K562 (cell line): ENCODE results near the gene BHLHE40. TPM values are rescaled to one million over a fixed set of nuclear protein-coding genes. Genes with fewer than 3 reads are reported as not detected.

Experiments
- ARID1B ChIP-seq: fragments of 450-650 bp; IDR thresholded peaks from 2 replicates; pipeline ENCODE4 v1.6.1; 2016; ENCODE audit warnings: antibody characterized with exemption, mild to moderate bottlenecking, inconsistent platforms
- BCOR ChIP-seq: fragments of 450-650 bp; IDR thresholded peaks from 2 replicates; pipeline ENCODE4 v1.6.1; 2016
- HIVEP1 ChIP-seq: fragments of 250-450 bp; sonication (Bioruptor Pico); IDR thresholded peaks from 2 replicates; pipeline ENCODE4 v1.4.0; 2020; ENCODE audit warnings: mild to moderate bottlenecking
- HNRNPUL1 ChIP-seq: fragments of 200-400 bp; formaldehyde crosslinking; IDR thresholded peaks from 2 replicates; pipeline ENCODE4 v1.6.1; 2017; ENCODE audit warnings: low read length
- HSF4 ChIP-seq: fragments of 250-450 bp; sonication (Bioruptor Pico); IDR thresholded peaks from 2 replicates; pipeline ENCODE4 v2.1.2; 2022; ENCODE audit warnings: mild to moderate bottlenecking, moderate library complexity, borderline replicate concordance
- KDM5B ChIP-seq: fragments of 200-600 bp; sonication (generic); IDR thresholded peaks from 2 replicates; pipeline ENCODE4 v1.6.1; 2012; ENCODE audit warnings: low read depth, mild to moderate bottlenecking, moderate library complexity, low read length, control low read depth, inconsistent platforms; ENCODE audit not compliant: insufficient replicate concordance
- KLF16 ChIP-seq: IDR thresholded peaks from 2 replicates; pipeline ENCODE4 v1.6.1; 2016; ENCODE audit warnings: antibody characterized with exemption
- RHOXF2B ChIP-seq: fragments of 250-450 bp; sonication (Bioruptor Pico); conservative IDR thresholded peaks from 2 replicates; pipeline ENCODE4 v1.5.1; 2021
- SNIP1 ChIP-seq: fragments of 450-650 bp; IDR thresholded peaks from 2 replicates; pipeline ENCODE4 v1.7.1; 2017; ENCODE audit warnings: low read depth, mild to moderate bottlenecking
- ZBTB7A ChIP-seq: IDR thresholded peaks from 2 replicates; pipeline ENCODE4 v1.6.1; 2011; ENCODE audit warnings: low read depth, mild to moderate bottlenecking, low read length, moderate library complexity, borderline replicate concordance; ENCODE audit not compliant: control insufficient read depth
- ZKSCAN1 ChIP-seq: fragments of 150-350 bp; IDR thresholded peaks from 2 replicates; pipeline ENCODE4 v1.6.1; 2016; ENCODE audit warnings: low read depth, low read length
- ZNF175 ChIP-seq: fragments of 200-800 bp; sonication (Bioruptor generic); IDR thresholded peaks from 2 replicates; pipeline ENCODE4 v1.6.1; 2016; ENCODE audit warnings: low read depth, mild to moderate bottlenecking, missing genetic modification characterization, missing compliant biosample characterization
- polyA plus RNA-seq, 8 experiments: library from polyadenylated mRNA; depleted of rRNA in 4 of 8; stranded (reverse) in 5 of 8; unstranded in 3 of 8; fragments of >200 nt; fragmentation: Nextera tagmentation in 2 of 8; fragmentation: Illumina TruSeq in 1 of 8; extraction: Ambion mirVana in 2 of 8; extraction: Trizol in 1 of 8; gene quantifications; 2 replicates each; pipeline versions ENCODE4 v1.2.1 to v1.2.3, GENCODE V29; 2011 to 2014; ENCODE audit warnings: inconsistent platforms in 1 of 8, missing spikeins in 1 of 8
- total RNA-seq, 7 experiments: library from RNA; depleted of rRNA in 6 of 7; stranded (reverse); fragments of >200 nt in 6 of 7; fragmentation: Illumina TruSeq in 2 of 7; extraction: Trizol in 2 of 7; gene quantifications; 2 replicates each; pipeline versions ENCODE4 v1.2.1 to v1.2.3, GENCODE V29; 2011 to 2021; ENCODE audit warnings: low replicate concordance in 1 of 7
- TF ChIP-seq, protein P1 (sequence below): fragments of 450-650 bp; IDR thresholded peaks from 2 replicates; pipeline ENCODE4 v1.7.0; 2016; ENCODE audit warnings: borderline replicate concordance
- TF ChIP-seq, protein P2 (sequence below): fragments of 250-450 bp; sonication (Bioruptor Pico); IDR thresholded peaks from 2 replicates; pipeline ENCODE4 v1.4.0; 2020; ENCODE audit warnings: mild to moderate bottlenecking, moderate library complexity
- TF ChIP-seq, protein P3 (sequence below): fragments of 150-350 bp; conservative IDR thresholded peaks from 2 replicates; pipeline ENCODE4 v1.6.1; 2014; ENCODE audit warnings: low read length
- TF ChIP-seq, protein P4 (sequence below): fragments of 150-350 bp; IDR thresholded peaks from 2 replicates; pipeline ENCODE4 v1.6.1; 2014; ENCODE audit warnings: low read depth, mild to moderate bottlenecking, low read length, borderline replicate concordance

BHLHE40 gene
- total and polyA plus RNA-seq, 9 of the 15 experiments (the other 6 are each of a cell fraction or from before 2014, with no cell fraction given): 12.0 to 83.9 (median 31.4) TPM

DNA sequence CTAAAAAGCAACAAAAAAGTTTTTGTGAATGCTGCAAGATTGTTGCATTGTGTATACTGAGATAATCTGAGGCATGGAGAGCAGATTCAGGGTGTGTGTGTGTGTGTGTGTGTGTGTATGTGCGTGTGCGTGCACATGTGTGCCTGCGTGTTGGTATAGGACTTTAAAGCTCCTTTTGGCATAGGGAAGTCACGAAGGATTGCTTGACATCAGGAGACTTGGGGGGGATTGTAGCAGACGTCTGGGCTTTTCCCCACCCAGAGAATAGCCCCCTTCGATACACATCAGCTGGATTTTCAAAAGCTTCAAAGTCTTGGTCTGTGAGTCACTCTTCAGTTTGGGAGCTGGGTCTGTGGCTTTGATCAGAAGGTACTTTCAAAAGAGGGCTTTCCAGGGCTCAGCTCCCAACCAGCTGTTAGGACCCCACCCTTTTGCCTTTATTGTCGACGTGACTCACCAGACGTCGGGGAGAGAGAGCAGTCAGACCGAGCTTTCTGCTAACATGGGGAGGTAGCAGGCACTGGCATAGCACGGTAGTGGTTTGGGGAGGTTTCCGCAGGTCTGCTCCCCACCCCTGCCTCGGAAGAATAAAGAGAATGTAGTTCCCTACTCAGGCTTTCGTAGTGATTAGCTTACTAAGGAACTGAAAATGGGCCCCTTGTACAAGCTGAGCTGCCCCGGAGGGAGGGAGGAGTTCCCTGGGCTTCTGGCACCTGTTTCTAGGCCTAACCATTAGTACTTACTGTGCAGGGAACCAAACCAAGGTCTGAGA is 4.7 kb downstream of the BHLHE40 start (continued):
- TF ChIP-seq, protein P1, sequence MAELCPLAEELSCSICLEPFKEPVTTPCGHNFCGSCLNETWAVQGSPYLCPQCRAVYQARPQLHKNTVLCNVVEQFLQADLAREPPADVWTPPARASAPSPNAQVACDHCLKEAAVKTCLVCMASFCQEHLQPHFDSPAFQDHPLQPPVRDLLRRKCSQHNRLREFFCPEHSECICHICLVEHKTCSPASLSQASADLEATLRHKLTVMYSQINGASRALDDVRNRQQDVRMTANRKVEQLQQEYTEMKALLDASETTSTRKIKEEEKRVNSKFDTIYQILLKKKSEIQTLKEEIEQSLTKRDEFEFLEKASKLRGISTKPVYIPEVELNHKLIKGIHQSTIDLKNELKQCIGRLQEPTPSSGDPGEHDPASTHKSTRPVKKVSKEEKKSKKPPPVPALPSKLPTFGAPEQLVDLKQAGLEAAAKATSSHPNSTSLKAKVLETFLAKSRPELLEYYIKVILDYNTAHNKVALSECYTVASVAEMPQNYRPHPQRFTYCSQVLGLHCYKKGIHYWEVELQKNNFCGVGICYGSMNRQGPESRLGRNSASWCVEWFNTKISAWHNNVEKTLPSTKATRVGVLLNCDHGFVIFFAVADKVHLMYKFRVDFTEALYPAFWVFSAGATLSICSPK: no peak; the same call in 1 of the 2 replicates
- TF ChIP-seq KDM5B (peak; percentile 76), SNIP1 (peak; percentile 13; the same call in 1 of the 2 replicates), KLF16 (no peak), RHOXF2B (CRISPR knock-in tag) (no peak), HNRNPUL1 (no peak), HIVEP1 (CRISPR knock-in tag) (no peak), ARID1B (no peak), BCOR (no peak), ZBTB7A (peak; percentile 77), ZKSCAN1 (no peak), ZNF175 (CRISPR knock-in tag) (no peak), HSF4 (CRISPR knock-in tag) (no peak)
- TF ChIP-seq, protein P2, sequence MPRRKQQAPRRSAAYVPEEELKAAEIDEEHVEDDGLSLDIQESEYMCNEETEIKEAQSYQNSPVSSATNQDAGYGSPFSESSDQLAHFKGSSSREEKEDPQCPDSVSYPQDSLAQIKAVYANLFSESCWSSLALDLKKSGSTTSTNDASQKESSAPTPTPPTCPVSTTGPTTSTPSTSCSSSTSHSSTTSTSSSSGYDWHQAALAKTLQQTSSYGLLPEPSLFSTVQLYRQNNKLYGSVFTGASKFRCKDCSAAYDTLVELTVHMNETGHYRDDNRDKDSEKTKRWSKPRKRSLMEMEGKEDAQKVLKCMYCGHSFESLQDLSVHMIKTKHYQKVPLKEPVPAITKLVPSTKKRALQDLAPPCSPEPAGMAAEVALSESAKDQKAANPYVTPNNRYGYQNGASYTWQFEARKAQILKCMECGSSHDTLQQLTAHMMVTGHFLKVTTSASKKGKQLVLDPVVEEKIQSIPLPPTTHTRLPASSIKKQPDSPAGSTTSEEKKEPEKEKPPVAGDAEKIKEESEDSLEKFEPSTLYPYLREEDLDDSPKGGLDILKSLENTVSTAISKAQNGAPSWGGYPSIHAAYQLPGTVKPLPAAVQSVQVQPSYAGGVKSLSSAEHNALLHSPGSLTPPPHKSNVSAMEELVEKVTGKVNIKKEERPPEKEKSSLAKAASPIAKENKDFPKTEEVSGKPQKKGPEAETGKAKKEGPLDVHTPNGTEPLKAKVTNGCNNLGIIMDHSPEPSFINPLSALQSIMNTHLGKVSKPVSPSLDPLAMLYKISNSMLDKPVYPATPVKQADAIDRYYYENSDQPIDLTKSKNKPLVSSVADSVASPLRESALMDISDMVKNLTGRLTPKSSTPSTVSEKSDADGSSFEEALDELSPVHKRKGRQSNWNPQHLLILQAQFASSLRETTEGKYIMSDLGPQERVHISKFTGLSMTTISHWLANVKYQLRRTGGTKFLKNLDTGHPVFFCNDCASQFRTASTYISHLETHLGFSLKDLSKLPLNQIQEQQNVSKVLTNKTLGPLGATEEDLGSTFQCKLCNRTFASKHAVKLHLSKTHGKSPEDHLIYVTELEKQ (CRISPR knock-in tag): no peak
- TF ChIP-seq, protein P3, sequence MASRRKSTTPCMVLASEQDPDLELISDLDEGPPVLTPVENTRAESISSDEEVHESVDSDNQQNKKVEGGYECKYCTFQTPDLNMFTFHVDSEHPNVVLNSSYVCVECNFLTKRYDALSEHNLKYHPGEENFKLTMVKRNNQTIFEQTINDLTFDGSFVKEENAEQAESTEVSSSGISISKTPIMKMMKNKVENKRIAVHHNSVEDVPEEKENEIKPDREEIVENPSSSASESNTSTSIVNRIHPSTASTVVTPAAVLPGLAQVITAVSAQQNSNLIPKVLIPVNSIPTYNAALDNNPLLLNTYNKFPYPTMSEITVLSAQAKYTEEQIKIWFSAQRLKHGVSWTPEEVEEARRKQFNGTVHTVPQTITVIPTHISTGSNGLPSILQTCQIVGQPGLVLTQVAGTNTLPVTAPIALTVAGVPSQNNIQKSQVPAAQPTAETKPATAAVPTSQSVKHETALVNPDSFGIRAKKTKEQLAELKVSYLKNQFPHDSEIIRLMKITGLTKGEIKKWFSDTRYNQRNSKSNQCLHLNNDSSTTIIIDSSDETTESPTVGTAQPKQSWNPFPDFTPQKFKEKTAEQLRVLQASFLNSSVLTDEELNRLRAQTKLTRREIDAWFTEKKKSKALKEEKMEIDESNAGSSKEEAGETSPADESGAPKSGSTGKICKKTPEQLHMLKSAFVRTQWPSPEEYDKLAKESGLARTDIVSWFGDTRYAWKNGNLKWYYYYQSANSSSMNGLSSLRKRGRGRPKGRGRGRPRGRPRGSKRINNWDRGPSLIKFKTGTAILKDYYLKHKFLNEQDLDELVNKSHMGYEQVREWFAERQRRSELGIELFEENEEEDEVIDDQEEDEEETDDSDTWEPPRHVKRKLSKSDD: no peak
- TF ChIP-seq, protein P4, sequence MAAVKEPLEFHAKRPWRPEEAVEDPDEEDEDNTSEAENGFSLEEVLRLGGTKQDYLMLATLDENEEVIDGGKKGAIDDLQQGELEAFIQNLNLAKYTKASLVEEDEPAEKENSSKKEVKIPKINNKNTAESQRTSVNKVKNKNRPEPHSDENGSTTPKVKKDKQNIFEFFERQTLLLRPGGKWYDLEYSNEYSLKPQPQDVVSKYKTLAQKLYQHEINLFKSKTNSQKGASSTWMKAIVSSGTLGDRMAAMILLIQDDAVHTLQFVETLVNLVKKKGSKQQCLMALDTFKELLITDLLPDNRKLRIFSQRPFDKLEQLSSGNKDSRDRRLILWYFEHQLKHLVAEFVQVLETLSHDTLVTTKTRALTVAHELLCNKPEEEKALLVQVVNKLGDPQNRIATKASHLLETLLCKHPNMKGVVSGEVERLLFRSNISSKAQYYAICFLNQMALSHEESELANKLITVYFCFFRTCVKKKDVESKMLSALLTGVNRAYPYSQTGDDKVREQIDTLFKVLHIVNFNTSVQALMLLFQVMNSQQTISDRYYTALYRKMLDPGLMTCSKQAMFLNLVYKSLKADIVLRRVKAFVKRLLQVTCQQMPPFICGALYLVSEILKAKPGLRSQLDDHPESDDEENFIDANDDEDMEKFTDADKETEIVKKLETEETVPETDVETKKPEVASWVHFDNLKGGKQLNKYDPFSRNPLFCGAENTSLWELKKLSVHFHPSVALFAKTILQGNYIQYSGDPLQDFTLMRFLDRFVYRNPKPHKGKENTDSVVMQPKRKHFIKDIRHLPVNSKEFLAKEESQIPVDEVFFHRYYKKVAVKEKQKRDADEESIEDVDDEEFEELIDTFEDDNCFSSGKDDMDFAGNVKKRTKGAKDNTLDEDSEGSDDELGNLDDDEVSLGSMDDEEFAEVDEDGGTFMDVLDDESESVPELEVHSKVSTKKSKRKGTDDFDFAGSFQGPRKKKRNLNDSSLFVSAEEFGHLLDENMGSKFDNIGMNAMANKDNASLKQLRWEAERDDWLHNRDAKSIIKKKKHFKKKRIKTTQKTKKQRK: no peak
